ENCODE results near the gene PDCD6IP.
"Not testable (repeated sequence)": the region's sequence is repeated elsewhere in the genome, so short reads cannot be mapped to it uniquely, and the experiment has no call there.

Gene PDCD6IP

GRCh38 chr3:33758864-33759263 is 39.6 kb upstream of the PDCD6IP start:
- DNase-seq (ENCODE audit: low read depth, low spot score), result no peak
- Histone ChIP-seq H3K9me3 (ENCODE audit: insufficient read depth, low read length) (peaks cover 32% of the 10 kb centered on the region), H3K4me1 (ENCODE audit: insufficient read depth, insufficient read length) (no peaks in the 10 kb centered on the region), H3K36me3 (ENCODE audit: insufficient read depth, insufficient read length, low read length) (no peaks in the 10 kb centered on the region), H3K9ac (ENCODE audit: insufficient read length, low read depth) (no peak overlapping the region), H3K4me3 (ENCODE audit: insufficient read length, low read depth) (no peak overlapping the region), H3K27me3 (ENCODE audit: insufficient read depth, insufficient read length) (no peaks in the 10 kb centered on the region)
- TF ChIP-seq YY1 (IDR thresholded peaks at IDR 0.05; ENCODE audit: insufficient read depth, insufficient read length), result no peak
- no peak for TF ChIP-seq SUZ12 (IDR thresholded peaks at IDR 0.05; ENCODE audit: extremely low read depth, insufficient read depth, insufficient read length)

- Histone ChIP-seq H3K4me1 (ENCODE audit: insufficient read depth, insufficient read length) (no peaks in the 10 kb centered on the region), H3K9me3 (ENCODE audit: insufficient read depth, low read length) (no peaks in the 10 kb centered on the region), H3K36me3 (ENCODE audit: insufficient read depth, insufficient read length, low read length) (no peaks in the 10 kb centered on the region), H3K4me3 (ENCODE audit: insufficient read length, low read depth) (no peak overlapping the region), H3K27me3 (ENCODE audit: insufficient read depth, insufficient read length) (no peaks in the 10 kb centered on the region), H3K9ac (ENCODE audit: insufficient read length, low read depth) (no peak overlapping the region)
- TF ChIP-seq YY1 (IDR thresholded peaks at IDR 0.05; ENCODE audit: insufficient read depth, insufficient read length), result no peak
- TF ChIP-seq SUZ12 (IDR thresholded peaks at IDR 0.05; ENCODE audit: extremely low read depth, insufficient read depth, insufficient read length), result no peak
- no peak for TF ChIP-seq ZNF274 (IDR thresholded peaks at IDR 0.05; ENCODE audit: low read depth, low read length)
- DNase-seq (ENCODE audit: low read depth, low spot score), result no peak
These were observed 29.7 kb upstream of the PDCD6IP start for GRCh38 chr3:33768578-33769330.

GRCh38 chr3:33773637-33774036 is 24.8 kb upstream of the PDCD6IP start:
- Histone ChIP-seq H3K4me1 (ENCODE audit: insufficient read depth, insufficient read length) (no peaks in the 10 kb centered on the region), H3K4me3 (ENCODE audit: insufficient read length, low read depth) (no peak overlapping the region), H3K9me3 (ENCODE audit: insufficient read depth, low read length) (no peaks in the 10 kb centered on the region), H3K27me3 (ENCODE audit: insufficient read depth, insufficient read length) (no peaks in the 10 kb centered on the region), H3K9ac (ENCODE audit: insufficient read length, low read depth) (no peak overlapping the region), H3K36me3 (ENCODE audit: insufficient read depth, insufficient read length, low read length) (no peaks in the 10 kb centered on the region)
- no peak for DNase-seq (ENCODE audit: low read depth, low spot score)
- TF ChIP-seq SUZ12 (IDR thresholded peaks at IDR 0.05; ENCODE audit: extremely low read depth, insufficient read depth, insufficient read length) (no peak), ZNF274 (IDR thresholded peaks at IDR 0.05; ENCODE audit: low read depth, low read length) (no peak), YY1 (IDR thresholded peaks at IDR 0.05; ENCODE audit: insufficient read depth, insufficient read length) (no peak)

DNA sequence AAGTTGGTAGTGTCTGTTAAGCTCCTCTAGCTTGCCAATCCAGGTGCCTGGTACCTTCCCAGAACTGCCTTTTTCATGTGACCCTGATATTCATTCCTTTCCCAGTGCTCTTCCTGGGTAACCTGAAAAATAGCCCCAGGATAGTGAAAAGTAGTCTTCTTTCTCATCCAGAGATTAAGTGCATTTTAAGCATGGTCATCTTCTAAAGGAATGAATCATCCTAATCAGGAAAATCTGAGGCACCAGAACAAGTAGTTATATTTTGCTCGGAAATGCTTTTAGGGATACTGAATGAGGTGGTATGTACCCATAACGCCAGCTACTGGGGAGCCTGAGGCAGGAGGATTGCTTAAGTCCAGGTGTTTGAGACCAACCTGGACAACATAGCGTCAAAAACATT is 23.1 kb upstream of the PDCD6IP start:
- Histone ChIP-seq H3K9me3 (ENCODE audit: insufficient read depth, low read length) (no peaks in the 10 kb centered on the region), H3K27me3 (ENCODE audit: insufficient read depth, insufficient read length) (no peaks in the 10 kb centered on the region), H3K4me3 (ENCODE audit: insufficient read length, low read depth) (no peak overlapping the region), H3K9ac (ENCODE audit: insufficient read length, low read depth) (no peak overlapping the region), H3K4me1 (ENCODE audit: insufficient read depth, insufficient read length) (no peaks in the 10 kb centered on the region), H3K36me3 (ENCODE audit: insufficient read depth, insufficient read length, low read length) (no peaks in the 10 kb centered on the region)
- TF ChIP-seq SUZ12 (IDR thresholded peaks at IDR 0.05; ENCODE audit: extremely low read depth, insufficient read depth, insufficient read length) (no peak), ZNF274 (IDR thresholded peaks at IDR 0.05; ENCODE audit: low read depth, low read length) (no peak), YY1 (IDR thresholded peaks at IDR 0.05; ENCODE audit: insufficient read depth, insufficient read length) (no peak)
- no peak for DNase-seq (ENCODE audit: low read depth, low spot score)

DNA sequence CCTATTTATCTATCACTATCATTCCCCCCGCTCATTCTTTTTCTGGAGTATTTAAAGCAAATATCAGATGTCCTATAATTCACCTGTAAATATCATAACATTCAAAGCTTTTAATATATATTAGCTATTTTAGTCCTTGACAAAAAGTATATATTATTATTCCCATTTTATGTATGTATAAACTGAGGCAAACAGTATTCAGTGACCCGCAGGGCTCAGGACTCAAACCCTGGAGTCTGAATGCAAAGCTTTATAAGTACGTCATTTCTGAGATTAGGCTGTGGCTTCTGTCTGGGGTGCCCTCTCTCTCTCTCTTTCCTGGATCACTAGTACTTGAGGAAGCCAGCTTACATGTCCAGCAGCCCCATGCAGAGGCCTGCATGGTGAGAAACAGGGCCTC is 20.4 kb upstream of the PDCD6IP start:
- H3K4me3 ChIP-seq (ENCODE audit: insufficient read length, low read depth), result no peak overlapping the region
- DNase-seq (ENCODE audit: low read depth, low spot score), result no peak
- no peaks in the 10 kb centered on the region for H3K36me3 ChIP-seq (ENCODE audit: insufficient read depth, insufficient read length, low read length)
- H3K27me3 ChIP-seq (ENCODE audit: insufficient read depth, insufficient read length), result no peaks in the 10 kb centered on the region
- TF ChIP-seq YY1 (IDR thresholded peaks at IDR 0.05; ENCODE audit: insufficient read depth, insufficient read length) (no peak), SUZ12 (IDR thresholded peaks at IDR 0.05; ENCODE audit: extremely low read depth, insufficient read depth, insufficient read length) (no peak), ZNF274 (IDR thresholded peaks at IDR 0.05; ENCODE audit: low read depth, low read length) (no peak)
- H3K9ac ChIP-seq (ENCODE audit: insufficient read length, low read depth), result no peak overlapping the region
- no peaks in the 10 kb centered on the region for H3K4me1 ChIP-seq (ENCODE audit: insufficient read depth, insufficient read length)
- no peaks in the 10 kb centered on the region for H3K9me3 ChIP-seq (ENCODE audit: insufficient read depth, low read length)

- DNase-seq (ENCODE audit: low read depth, low spot score), result no peak
- TF ChIP-seq YY1 (IDR thresholded peaks at IDR 0.05; ENCODE audit: insufficient read depth, insufficient read length), result no peak
- TF ChIP-seq SUZ12 (IDR thresholded peaks at IDR 0.05; ENCODE audit: extremely low read depth, insufficient read depth, insufficient read length), result no peak
- TF ChIP-seq ZNF274 (IDR thresholded peaks at IDR 0.05; ENCODE audit: low read depth, low read length), result no peak
These were observed 18.7 kb upstream of the PDCD6IP start for GRCh38 chr3:33779751-33780150.

GRCh38 chr3:33781413-33781812 is 17.0 kb upstream of the PDCD6IP start:
- H3K4me3 ChIP-seq (ENCODE audit: insufficient read length, low read depth); H3K27me3 ChIP-seq (ENCODE audit: insufficient read depth, insufficient read length); H3K4me1 ChIP-seq (ENCODE audit: insufficient read depth, insufficient read length); DNase-seq (ENCODE audit: low read depth, low spot score); H3K36me3 ChIP-seq (ENCODE audit: insufficient read depth, insufficient read length, low read length); H3K9ac ChIP-seq (ENCODE audit: insufficient read length, low read depth); H3K9me3 ChIP-seq (ENCODE audit: insufficient read depth, low read length): not testable (repeated sequence)

More at GRCh38 chr3:33779751-33780150, 18.7 kb upstream of the PDCD6IP start:
- Histone ChIP-seq H3K4me3 (ENCODE audit: insufficient read length, low read depth) (no peak overlapping the region), H3K9me3 (ENCODE audit: insufficient read depth, low read length) (no peaks in the 10 kb centered on the region), H3K36me3 (ENCODE audit: insufficient read depth, insufficient read length, low read length) (no peaks in the 10 kb centered on the region), H3K27me3 (ENCODE audit: insufficient read depth, insufficient read length) (no peaks in the 10 kb centered on the region), H3K4me1 (ENCODE audit: insufficient read depth, insufficient read length) (no peaks in the 10 kb centered on the region), H3K9ac (ENCODE audit: insufficient read length, low read depth) (no peak overlapping the region)

Measured in NT2/D1 (cell line).